Activated CD8-positive, alpha-beta memory T cell treated with anti-CD3 and anti-CD28 coated beads, Interleukin-2, amount 50 U/mL, for 1 hour (primary cell): Measurements from ENCODE around the gene SGSM2.

Source experiments
- DNase-seq: peaks from one replicate; pipeline ENCODE4 v3.0.0-alpha.2; 2020; ENCODE audit errors: extremely low read depth

The SGSM2 gene

GRCh38 chr17:2385240-2386210 lies 48.2 kb downstream of the SGSM2 start:
- DNase-seq = no peak

GRCh38 chr17:2386400-2387085 lies 49.2 kb downstream of the SGSM2 start:
- no peak for DNase-seq

GRCh38 chr17:2387086-2388019 lies 50.1 kb downstream of the SGSM2 start:
- no peak for DNase-seq

- DNase-seq = no peak
Measured at GRCh38 chr17:2388020-2388682, 50.9 kb downstream of the SGSM2 start.

GRCh38 chr17:2388683-2389055 lies 51.4 kb downstream of the SGSM2 start:
- DNase-seq = no peak

GRCh38 chr17:2390199-2390836 lies 53.0 kb downstream of the SGSM2 start:
- DNase-seq = no peak

GRCh38 chr17:2391597-2392251 lies 54.4 kb downstream of the SGSM2 start:
- no peak for DNase-seq

GRCh38 chr17:2392252-2393173 lies 55.2 kb downstream of the SGSM2 start:
- peak; percentile 88 for DNase-seq

GRCh38 chr17:2393174-2393953 lies 56.1 kb downstream of the SGSM2 start:
- peak; percentile 84 for DNase-seq

GRCh38 chr17:2393954-2394749 lies 56.9 kb downstream of the SGSM2 start:
- DNase-seq = no peak

GRCh38 chr17:2394775-2395201 lies 57.5 kb downstream of the SGSM2 start:
- no peak for DNase-seq

- DNase-seq = no peak
Measured at GRCh38 chr17:2395258-2396181, 58.2 kb downstream of the SGSM2 start.

- DNase-seq = no peak
Measured at GRCh38 chr17:2396192-2396567, 58.9 kb downstream of the SGSM2 start.

GRCh38 chr17:2396568-2397246 lies 59.4 kb downstream of the SGSM2 start:
- no peak for DNase-seq

GRCh38 chr17:2397247-2398171 lies 60.2 kb downstream of the SGSM2 start:
- DNase-seq = no peak
